ENCODE data around the gene TRPV2.

Gene TRPV2

DNA sequence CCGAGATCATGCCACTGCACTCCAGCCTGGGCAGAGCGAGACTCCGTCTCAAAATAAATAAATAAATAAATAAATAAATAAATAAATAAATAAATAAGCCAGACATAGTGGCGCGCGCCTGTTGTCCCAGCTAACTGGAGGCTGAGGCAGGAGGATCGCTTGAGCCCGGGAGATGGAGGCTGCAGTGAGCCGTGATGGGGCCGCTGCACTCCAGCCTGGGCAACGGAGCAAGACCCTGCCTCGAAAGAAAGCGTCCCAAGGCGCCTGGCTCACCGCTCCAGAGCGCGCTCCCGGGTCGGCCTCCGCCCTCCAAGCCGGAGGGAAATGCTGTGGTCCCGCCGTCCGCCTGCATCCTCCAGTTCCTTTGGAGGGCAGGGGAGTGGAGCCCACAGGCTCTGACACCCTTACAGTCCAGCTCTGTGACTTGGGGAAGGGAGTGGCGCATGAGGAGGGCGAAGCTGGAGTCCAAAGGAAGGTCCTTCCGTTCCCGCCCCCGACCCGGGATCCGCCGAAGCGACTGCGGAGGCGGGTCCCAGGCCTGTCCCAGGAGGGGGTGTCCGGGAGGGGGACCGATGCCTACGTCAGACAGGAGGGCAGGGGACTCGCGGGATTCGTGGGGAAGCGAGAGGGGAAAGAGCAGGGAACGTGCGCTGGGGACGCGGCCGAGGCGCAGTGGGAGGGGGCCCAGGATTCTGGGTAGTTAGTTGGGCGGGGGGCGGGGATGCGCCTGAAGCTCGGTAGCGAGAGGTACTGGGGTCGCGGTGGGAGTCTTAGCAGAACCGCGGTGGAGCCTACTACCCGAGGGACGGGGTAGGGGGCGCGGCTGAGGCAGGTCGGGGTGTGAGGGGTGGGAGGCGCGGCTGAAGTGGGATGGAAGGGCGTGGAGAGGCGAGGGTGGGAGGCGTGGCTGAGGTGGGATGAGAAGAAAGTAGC lies 8.4 kb upstream of the TRPV2 start:
- peak in 3 of 4 experiments; percentile 38 to 53 (median 46) for DNase-seq

DNA sequence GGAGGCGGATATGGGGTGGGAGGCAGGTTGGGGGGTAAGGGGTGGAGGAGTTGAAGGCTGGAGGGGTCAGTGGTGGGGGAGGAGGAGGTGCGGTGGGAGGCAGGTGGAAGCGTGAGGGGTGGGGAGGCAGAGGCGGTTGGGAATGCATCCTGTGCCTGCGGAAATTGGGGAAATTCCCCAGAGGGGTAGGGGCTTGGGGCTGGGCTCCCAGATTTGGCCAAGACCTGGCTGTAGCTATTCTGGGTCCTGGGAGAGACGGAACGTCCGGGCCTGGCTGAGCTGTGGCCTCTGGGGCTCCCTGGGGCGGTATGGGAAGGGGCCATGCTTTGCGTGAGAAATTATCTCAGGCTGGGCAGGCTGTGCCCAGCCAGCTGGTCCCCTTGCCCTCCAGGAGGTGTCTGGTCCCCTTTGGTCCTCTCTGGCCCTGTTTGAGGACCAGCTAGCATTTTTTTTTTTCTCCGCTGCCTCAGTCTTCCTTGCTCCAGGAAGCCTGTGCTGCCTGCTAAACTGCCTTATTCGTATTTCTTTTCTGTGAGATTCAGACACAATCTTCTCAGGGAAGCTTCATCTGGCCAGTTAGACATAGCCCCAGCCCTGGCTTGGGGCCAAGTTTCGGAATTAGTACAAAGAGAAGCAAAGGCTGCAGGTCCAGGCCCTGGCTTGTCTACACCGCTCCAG lies 7.3 kb upstream of the TRPV2 start:
- peak; percentile 71 to 85 (median 78) for DNase-seq

DNA sequence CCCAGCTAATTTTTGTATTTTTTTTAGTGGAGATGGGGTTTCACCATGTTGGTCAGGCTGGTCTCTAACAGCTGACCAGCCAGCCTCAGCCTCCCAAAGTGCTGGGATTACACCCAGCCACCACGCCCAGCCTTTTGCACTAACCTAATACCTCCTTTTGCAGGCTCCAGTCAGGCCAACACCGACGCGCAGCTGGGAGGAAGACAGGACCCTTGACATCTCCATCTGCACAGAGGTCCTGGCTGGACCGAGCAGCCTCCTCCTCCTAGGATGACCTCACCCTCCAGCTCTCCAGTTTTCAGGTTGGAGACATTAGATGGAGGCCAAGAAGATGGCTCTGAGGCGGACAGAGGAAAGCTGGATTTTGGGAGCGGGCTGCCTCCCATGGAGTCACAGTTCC lies 2.0 kb downstream of the TRPV2 start:
- no peak for DNase-seq

DNA sequence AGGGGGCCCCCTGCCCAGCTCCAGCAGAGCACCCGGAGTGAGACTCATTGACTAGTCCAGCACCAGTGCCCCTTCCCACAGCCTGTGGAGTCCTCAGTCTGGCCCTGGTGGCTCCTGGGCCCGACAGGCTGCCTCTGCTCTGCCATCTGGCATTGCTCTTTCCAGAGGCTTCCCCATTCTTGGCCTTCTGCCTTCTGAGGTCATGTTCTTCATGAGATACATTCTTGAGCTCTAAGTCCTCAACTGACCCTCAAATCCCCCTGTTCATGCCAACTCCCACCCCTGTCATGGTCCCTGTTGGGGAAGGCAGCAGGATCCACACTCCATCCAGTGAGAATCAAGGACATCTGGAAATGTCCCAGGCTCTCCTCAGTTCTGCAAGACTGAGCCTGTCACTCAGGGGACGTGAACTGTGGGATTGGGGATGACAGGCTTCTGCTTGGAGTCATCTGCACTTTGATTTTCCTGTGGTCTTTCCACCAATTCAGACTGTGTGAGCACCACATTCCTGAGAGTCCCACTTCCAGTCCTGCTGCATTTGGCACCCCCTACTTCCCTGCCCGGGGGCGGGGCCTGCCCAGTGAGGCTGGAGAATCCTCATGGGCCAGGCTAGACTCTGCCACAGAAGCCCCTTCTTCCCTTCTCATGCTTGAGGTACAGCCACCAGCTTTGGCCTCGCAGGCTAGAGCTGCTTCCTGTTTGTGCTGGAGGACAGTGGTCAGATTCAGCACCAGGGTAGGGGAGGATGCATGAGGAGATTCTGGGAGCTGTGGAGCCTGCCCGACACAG lies 2.7 kb downstream of the TRPV2 start:
- DNase-seq: peak in 3 of 4 experiments; percentile 31 to 42 (median 40)

- peak; percentile 47 to 70 (median 60) for DNase-seq
Observed at GRCh38 chr17:16418685-16419068, 3.3 kb downstream of the TRPV2 start.

- DNase-seq: peak; percentile 82 to 91 (median 86)
Observed at GRCh38 chr17:16419074-16419928, 3.9 kb downstream of the TRPV2 start.

- peak in 3 of 4 experiments; percentile 31 to 42 (median 37) for DNase-seq
Observed at GRCh38 chr17:16419929-16420271, 4.5 kb downstream of the TRPV2 start.

DNA sequence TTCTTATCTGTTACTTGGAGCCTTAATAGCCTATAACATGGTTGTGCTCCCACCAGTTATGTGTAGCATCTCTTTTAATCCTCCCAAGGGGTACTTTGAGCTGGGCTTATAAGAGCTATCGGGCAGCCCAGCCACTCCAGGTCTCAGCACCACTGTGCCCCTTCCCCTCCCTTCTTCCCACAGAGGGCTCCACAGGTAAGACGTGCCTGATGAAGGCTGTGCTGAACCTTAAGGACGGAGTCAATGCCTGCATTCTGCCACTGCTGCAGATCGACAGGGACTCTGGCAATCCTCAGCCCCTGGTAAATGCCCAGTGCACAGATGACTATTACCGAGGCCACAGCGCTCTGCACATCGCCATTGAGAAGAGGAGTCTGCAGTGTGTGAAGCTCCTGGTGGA lies 7.0 kb downstream of the TRPV2 start:
- DNase-seq: no peak

DNA sequence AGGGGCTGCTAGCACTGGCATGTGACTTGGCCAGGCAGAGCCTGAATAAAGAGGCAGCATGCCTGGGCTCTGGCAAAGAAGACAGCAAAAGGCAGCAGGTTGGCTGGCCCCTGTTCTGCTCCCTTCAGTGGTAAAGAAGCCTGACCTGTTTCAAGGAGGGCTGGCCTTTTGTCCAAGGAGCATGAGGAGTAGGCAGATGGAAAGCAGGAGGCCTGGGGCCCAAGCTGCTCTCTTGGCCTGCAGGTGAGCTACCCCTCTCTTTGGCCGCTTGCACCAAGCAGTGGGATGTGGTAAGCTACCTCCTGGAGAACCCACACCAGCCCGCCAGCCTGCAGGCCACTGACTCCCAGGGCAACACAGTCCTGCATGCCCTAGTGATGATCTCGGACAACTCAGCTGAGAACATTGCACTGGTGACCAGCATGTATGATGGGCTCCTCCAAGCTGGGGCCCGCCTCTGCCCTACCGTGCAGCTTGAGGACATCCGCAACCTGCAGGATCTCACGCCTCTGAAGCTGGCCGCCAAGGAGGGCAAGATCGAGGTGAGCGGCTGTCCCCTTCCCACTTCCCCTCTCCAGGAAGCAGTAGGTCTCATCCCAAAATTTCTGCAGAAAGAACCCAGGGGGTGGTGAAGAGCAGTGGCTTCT lies 8.0 kb downstream of the TRPV2 start:
- DNase-seq: no peak

DNA sequence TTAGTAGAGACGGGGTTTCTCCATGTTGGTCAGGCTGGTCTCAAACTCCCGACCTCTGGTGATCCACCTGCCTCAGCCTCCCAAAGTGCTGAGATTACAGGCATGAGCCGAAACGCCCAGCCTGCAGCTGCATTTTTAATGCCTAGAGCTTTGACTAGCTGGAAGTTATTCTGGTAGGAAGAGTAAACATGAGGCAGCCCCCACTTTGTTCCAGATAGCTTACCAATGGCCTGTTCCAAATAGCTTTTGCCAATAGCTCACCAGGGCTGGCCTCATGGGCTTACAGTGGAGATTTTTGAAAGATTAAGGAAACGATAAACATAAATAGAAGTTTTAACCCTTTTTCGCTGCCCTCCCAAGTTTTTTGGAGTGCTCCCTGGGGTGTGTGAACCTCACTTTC lies 9.8 kb downstream of the TRPV2 start:
- no peak for DNase-seq

GRCh38 chr17:16425698-16426659 lies 10.6 kb downstream of the TRPV2 start:
- no peak for DNase-seq

DNA sequence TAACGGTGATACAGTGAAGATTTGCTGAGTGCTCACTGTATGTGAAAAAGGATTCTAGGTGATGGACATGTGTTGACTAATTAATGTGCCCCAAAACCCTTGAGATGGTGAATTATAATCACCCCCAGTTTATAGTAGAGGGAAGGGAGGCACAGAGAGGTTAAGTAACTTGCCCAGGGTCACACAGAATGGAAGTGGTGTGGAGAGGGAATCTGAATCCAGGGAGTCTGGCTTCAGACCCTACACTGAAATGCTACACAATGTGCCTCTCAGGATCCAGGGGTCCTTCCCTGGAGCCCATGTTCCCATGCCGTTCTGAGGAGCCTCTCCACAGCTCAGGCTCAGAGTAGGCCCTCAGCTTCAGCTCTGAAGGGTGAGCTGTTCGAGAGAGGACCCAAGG lies 11.6 kb downstream of the TRPV2 start:
- no peak for DNase-seq

- peak in 3 of 4 experiments; percentile 38 to 59 (median 39) for DNase-seq
Observed at GRCh38 chr17:16428098-16428882, 12.9 kb downstream of the TRPV2 start.

GRCh38 chr17:16429083-16429482 lies 13.7 kb downstream of the TRPV2 start:
- DNase-seq: no peak

- DNase-seq: no peak
Observed at GRCh38 chr17:16430650-16431049, 15.3 kb downstream of the TRPV2 start.

DNA sequence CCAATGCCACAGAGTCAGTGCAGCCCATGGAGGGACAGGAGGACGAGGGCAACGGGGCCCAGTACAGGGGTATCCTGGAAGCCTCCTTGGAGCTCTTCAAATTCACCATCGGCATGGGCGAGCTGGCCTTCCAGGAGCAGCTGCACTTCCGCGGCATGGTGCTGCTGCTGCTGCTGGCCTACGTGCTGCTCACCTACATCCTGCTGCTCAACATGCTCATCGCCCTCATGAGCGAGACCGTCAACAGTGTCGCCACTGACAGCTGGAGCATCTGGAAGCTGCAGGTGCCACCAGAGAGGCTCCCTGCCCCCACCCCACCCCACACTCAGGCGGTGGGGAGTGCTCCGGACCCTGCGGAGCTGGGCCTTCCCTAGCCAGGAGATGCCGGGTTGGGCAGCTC lies 16.6 kb downstream of the TRPV2 start:
- no peak for DNase-seq

DNA sequence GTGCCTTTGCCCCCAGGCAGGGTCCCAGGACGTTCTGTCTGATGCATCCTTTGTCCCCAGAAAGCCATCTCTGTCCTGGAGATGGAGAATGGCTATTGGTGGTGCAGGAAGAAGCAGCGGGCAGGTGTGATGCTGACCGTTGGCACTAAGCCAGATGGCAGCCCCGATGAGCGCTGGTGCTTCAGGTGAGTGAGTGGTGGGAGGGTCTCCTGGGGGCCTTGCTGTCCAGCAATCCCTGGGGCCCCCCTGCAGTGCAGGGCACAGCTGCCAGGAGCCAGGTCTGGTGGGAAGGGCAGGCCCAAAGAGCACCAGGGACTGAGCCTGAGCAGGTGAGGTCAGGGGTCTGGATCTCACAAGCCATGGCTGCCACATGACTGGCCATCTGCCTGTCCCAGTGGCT lies 18.1 kb downstream of the TRPV2 start:
- DNase-seq: no peak

- no peak for DNase-seq
Observed at GRCh38 chr17:16434662-16435061, 19.3 kb downstream of the TRPV2 start.
